Chondrocyte (in vitro differentiated cells): ENCODE measurements around the gene NPRL2. TPM values are rescaled to one million over a fixed set of nuclear protein-coding genes. Genes with fewer than 3 reads are reported as not detected.

Experiments
- DNase-seq: peaks from one replicate; pipeline ENCODE4 v3.0.0; 2021; ENCODE audit warnings: mixed read lengths, low spot score
- H3K27ac Mint-ChIP-seq: one replicate; pipeline ENCODE4 v1.8.0; 2021; ENCODE audit warnings: mild to moderate bottlenecking, moderate library complexity, mixed read lengths; ENCODE audit not compliant: unreplicated experiment
- H3K27me3 Mint-ChIP-seq: 2 replicates; pipeline ENCODE4 v1.8.0; 2021; ENCODE audit warnings: low read depth, mixed read lengths
- H3K36me3 Mint-ChIP-seq: 2 replicates; pipeline ENCODE4 v1.8.0; 2021; ENCODE audit warnings: low read depth, mixed read lengths
- H3K4me1 Mint-ChIP-seq: 2 replicates; pipeline ENCODE4 v1.8.0; 2021; ENCODE audit warnings: low read depth, mild to moderate bottlenecking, mixed read lengths
- H3K4me3 Mint-ChIP-seq: one replicate; pipeline ENCODE4 v1.8.0; 2021; ENCODE audit warnings: mild to moderate bottlenecking, moderate library complexity, mixed read lengths; ENCODE audit not compliant: unreplicated experiment
- H3K9me3 Mint-ChIP-seq: 2 replicates; pipeline ENCODE4 v1.8.0; 2021; ENCODE audit warnings: low read depth, mixed read lengths
- total RNA-seq: library from RNA; stranded (reverse); gene quantifications from 3 replicates; pipeline ENCODE4 v1.2.1, GENCODE V29; 2021
- TF ChIP-seq, protein P1 (sequence below): fragments of 200-600 bp; sonication (generic); IDR thresholded peaks from 2 replicates; pipeline ENCODE4 v1.5.0; 2021; ENCODE audit warnings: antibody characterized with exemption, mild to moderate bottlenecking, moderate library complexity

The NPRL2 gene
- total RNA-seq, 1 donor from 2014 or later = 21.7 TPM

DNA sequence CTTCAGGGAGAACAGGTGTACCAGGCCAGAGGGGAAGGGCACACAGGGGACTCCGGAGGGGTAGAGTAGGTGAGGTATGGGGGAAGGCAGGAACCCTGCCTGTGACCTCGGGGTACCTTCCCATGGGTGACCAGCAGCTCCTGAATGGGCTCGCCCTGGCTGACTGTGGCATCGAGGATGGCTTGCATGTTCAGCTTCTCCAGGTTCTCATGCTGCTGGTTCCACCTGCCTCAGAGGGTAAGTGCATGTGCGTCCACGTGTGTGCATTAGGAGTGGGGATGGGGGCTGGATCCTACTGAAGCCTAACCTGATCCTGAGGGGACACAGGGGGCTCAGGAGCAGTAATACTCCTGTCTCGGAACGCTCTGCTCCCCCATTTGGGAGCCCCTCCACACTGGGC is 5.6 kb downstream of the NPRL2 start:
- no peaks in the 10 kb centered on the region for H3K9me3 Mint-ChIP-seq
- peaks cover 20% of the 10 kb centered on the region for H3K4me1 Mint-ChIP-seq
- H3K4me3 Mint-ChIP-seq = peak overlapping the region; percentile 67

DNA sequence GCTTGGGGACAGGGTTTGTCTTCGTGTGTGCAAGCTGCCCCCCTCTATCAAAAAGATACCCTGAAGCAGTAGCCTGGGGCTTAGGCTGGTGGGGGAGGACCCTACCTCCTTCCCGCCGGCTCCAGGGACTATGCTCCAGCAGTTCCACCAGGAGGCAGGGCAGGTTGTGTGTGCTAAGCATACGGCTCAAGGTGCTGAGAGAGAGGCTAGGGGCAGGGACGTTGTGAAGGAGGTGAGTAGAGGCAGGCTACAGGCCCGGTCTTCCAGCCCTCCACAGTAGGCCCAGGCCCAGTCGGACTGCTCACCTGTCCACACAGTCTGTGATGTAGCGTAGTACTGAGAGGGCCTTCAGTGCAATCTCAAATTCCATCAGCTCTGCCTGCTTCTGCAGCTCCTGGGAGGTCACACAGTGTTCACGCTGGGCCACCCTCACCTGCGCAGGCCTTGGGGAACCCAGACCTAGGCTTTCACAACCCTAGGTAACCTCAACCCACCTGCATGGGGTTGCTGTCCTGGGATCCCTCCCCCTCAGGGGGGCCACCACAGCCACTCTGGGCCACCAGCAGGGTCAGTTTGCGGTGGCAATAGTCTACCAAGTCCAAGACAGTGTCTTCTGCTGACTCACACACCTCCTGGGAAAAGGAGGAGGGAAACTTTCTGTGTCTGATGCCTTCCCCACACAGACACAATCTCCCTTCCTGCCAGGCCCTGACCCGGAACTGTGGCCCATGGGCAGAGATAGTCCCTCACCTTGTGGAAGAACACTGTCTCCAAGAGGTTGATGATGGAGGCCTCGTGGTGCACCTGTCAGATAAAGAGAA is 7.6 kb downstream of the NPRL2 start:
- Mint-ChIP-seq H3K9me3 (no peaks in the 10 kb centered on the region), H3K4me1 (peaks cover 31% of the 10 kb centered on the region), H3K36me3 (no peaks in the 10 kb centered on the region), H3K4me3 (no peak overlapping the region), H3K27ac (no peak overlapping the region), H3K27me3 (no peaks in the 10 kb centered on the region)
- DNase-seq = no peak
- TF ChIP-seq, protein P1, sequence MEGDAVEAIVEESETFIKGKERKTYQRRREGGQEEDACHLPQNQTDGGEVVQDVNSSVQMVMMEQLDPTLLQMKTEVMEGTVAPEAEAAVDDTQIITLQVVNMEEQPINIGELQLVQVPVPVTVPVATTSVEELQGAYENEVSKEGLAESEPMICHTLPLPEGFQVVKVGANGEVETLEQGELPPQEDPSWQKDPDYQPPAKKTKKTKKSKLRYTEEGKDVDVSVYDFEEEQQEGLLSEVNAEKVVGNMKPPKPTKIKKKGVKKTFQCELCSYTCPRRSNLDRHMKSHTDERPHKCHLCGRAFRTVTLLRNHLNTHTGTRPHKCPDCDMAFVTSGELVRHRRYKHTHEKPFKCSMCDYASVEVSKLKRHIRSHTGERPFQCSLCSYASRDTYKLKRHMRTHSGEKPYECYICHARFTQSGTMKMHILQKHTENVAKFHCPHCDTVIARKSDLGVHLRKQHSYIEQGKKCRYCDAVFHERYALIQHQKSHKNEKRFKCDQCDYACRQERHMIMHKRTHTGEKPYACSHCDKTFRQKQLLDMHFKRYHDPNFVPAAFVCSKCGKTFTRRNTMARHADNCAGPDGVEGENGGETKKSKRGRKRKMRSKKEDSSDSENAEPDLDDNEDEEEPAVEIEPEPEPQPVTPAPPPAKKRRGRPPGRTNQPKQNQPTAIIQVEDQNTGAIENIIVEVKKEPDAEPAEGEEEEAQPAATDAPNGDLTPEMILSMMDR = no peak

More for the DNA sequence above, 5.6 kb downstream of the NPRL2 start:
- Mint-ChIP-seq H3K27ac (no peak overlapping the region), H3K36me3 (peaks cover 1% of the 10 kb centered on the region), H3K27me3 (no peaks in the 10 kb centered on the region)
- TF ChIP-seq, protein P1 = no peak
- no peak for DNase-seq

DNA sequence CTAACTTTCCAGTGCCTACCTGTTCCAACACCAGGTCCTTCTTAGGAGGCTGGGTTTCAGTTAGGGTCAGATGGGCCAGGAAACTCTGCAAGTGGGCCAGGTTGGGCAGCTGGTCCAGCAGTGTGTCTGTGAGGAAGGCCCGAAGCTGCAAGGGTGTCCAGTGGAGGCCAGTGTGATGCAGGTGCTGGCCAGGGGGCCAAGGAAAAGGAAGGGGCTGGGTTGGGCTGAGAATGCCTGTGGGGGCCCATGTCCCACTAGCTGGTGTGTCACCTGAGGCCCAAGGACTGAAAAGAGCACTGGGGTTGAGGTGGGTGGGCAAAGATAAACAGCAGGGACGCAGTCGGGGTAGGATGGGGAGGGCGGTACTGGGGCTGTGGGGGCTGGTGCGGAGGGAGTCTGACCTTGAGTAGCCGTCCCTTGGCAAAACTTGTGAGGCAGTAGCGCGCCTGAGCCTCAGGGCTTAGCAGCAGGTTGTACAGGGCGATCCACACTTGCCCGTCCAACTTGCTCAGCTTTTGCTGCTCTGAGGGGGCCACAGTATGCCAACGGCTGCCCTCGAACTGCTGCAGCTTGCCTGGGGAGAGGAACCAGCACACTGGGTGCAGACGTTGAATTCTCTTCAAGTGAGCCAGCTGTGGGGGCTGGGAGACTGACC is 8.5 kb downstream of the NPRL2 start:
- no peak overlapping the region for H3K4me3 Mint-ChIP-seq
- H3K27me3 Mint-ChIP-seq = no peaks in the 10 kb centered on the region
- H3K27ac Mint-ChIP-seq = no peak overlapping the region

DNA sequence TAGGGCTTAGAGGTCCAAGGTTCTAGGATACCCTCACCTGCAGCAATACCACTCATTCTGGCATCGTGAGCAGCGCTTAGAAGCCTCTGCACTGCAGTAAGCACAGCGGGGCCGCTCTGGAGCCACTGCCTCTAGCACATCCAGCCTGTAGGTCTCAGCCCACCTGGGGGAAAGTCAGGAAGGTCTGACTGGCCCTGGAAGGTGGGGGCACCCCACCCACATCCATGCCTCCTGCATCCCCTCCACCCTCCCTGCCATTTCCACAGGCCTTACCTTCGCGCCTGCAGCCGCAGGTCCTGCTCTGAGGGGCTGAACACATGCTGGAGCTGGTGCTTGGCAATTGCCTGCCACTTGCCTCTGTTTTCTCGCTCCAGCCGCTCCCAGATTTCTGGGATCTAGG is 9.0 kb downstream of the NPRL2 start:
- TF ChIP-seq, protein P1 = no peak
- Mint-ChIP-seq H3K27me3 (no peaks in the 10 kb centered on the region), H3K27ac (no peak overlapping the region), H3K9me3 (no peaks in the 10 kb centered on the region), H3K4me1 (peaks cover 29% of the 10 kb centered on the region), H3K4me3 (no peak overlapping the region), H3K36me3 (no peaks in the 10 kb centered on the region)
- no peak for DNase-seq

More for the DNA sequence above, 8.5 kb downstream of the NPRL2 start:
- Mint-ChIP-seq H3K9me3 (no peaks in the 10 kb centered on the region), H3K36me3 (no peaks in the 10 kb centered on the region), H3K4me1 (peaks cover 29% of the 10 kb centered on the region)
- TF ChIP-seq, protein P1 = no peak
- no peak for DNase-seq

DNA sequence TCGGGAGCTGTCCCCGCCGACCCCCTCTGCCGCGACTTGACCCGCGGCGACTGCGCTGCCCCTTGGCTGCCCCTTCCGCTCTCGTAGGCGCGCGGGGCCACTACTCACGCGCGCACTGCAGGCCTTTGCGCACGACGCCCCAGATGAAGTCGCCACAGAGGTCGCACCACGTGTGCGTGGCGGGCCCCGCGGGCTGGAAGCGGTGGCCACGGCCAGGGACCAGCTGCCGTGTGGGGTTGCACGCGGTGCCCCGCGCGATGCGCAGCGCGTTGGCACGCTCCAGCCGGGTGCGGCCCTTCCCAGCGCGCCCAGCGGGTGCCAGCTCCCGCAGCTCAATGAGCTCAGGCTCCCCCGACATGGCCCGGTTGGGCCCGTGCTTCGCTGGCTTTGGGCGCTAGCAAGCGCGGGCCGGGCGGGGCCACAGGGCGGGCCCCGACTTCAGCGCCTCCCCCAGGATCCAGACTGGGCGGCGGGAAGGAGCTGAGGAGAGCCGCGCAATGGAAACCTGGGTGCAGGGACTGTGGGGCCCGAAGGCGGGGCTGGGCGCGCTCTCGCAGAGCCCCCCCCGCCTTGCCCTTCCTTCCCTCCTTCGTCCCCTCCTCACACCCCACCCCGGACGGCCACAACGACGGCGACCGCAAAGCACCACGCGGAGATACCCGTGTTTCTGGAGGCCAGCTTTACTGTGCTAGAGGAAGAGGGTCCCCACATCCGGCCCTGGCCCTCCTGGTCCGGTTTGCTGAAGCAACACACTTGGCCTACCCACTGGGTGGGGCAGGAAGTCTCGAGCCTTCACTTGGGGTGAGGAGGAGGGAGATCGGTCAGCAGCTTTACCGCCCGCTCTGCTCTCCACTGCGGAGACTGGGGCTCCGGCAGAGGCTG is 9.9 kb downstream of the NPRL2 start, which contains the start of gene RASSF1:
Gene RASSF1, minus strand, starts transcription at position 389 of the 882 bp plus-strand sequence. Its CDS starts 31 bp downstream, at position 358.
- Mint-ChIP-seq H3K9me3 (no peaks in the 10 kb centered on the region), H3K27me3 (no peaks in the 10 kb centered on the region), H3K36me3 (no peaks in the 10 kb centered on the region), H3K4me1 (peaks cover 33% of the 10 kb centered on the region), H3K27ac (no peak within 1 kb of the TSS), H3K4me3 (peak within 1 kb of the TSS; percentile 19)
- DNase-seq = no peak
- TF ChIP-seq, protein P1 = no peak
